ENCODE measurements around the gene TEKT2. TPM values are rescaled to one million over a fixed set of nuclear protein-coding genes. Genes with fewer than 3 reads are reported as not detected.

The TEKT2 gene
- total and polyA plus RNA-seq, 2 of the 8 experiments (the other 6 are each of a cell fraction or from before 2014, with no cell fraction given): 1.6 to 1.7 TPM

- H2BK12ac ChIP-seq (ENCODE audit: low read depth, low read length): no peak overlapping the region
- H3K36me3 ChIP-seq (ENCODE audit: control insufficient read depth in 2 of 4, insufficient read depth in 4 of 4, low read length in 3 of 4): no peaks in the 10 kb centered on the region
- FAIRE-seq (no peak), DNase-seq (ENCODE audit: low read depth in 1 of 2, low spot score in 2 of 2) (no peak)
- H3K4me3 ChIP-seq (ENCODE audit: extremely low read depth in 1 of 4, insufficient read depth in 2 of 4, low read depth in 3 of 4, low read length in 4 of 4): no peak overlapping the region
- TF ChIP-seq KDM4A (IDR thresholded peaks at IDR 0.05; ENCODE audit: low read depth, low read length, severe bottlenecking): no peak
- TF ChIP-seq USF2 (IDR thresholded peaks at IDR 0.05; ENCODE audit: low read length): no peak
- TF ChIP-seq RFX5 (IDR thresholded peaks at IDR 0.05; ENCODE audit: borderline replicate concordance, low read depth, low read length): no peak
- no peak for TF ChIP-seq JUN (IDR thresholded peaks at IDR 0.05; ENCODE audit: low read depth, low read length)
- no peak overlapping the region for H2AK5ac ChIP-seq (ENCODE audit: low read depth, low read length)
- no peak overlapping the region for H2BK15ac ChIP-seq (ENCODE audit: low read length)
- no peaks in the 10 kb centered on the region for H3K27me3 ChIP-seq (replicated peaks in 1 of 4; ENCODE audit: control insufficient read depth in 3 of 4, extremely low read depth in 1 of 4, insufficient read depth in 3 of 4, low read length in 3 of 4)
- H3K23me2 ChIP-seq (ENCODE audit: low read depth, low read length): no peaks in the 10 kb centered on the region
- no peaks in the 10 kb centered on the region for H3K79me1 ChIP-seq (ENCODE audit: low read depth, low read length)
- H3K18ac ChIP-seq (ENCODE audit: extremely low read depth, low read length): no peak overlapping the region
- H2BK20ac ChIP-seq (ENCODE audit: low read length): no peak overlapping the region
- no peak overlapping the region for H4K8ac ChIP-seq (ENCODE audit: extremely low read depth, insufficient read depth, low read length)
- H3K56ac ChIP-seq (replicated peaks; ENCODE audit: insufficient read length, low read depth, low read length): no peak overlapping the region
- no peak overlapping the region for H3K14ac ChIP-seq (ENCODE audit: insufficient read length)
- H2BK120ac ChIP-seq (replicated peaks; ENCODE audit: low read depth, low read length): no peak overlapping the region
- no peak overlapping the region for H2AFZ ChIP-seq (ENCODE audit: low read length)
- no peak overlapping the region for H3K9ac ChIP-seq (replicated peaks in 1 of 4; ENCODE audit: extremely low read depth in 1 of 4, low read depth in 3 of 4, low read length in 3 of 4)
- H4K91ac ChIP-seq (replicated peaks; ENCODE audit: insufficient read length, low read length): no peak overlapping the region
- no peak overlapping the region for H3K4ac ChIP-seq (replicated peaks; ENCODE audit: insufficient read length, low read depth, low read length)
- H3K4me2 ChIP-seq (ENCODE audit: insufficient read depth in 1 of 2, low read depth in 2 of 2, low read length in 2 of 2): no peak overlapping the region
- no peaks in the 10 kb centered on the region for H3K9me3 ChIP-seq (ENCODE audit: insufficient read depth in 2 of 2, low read depth in 1 of 2, low read length in 1 of 2)
- H2BK5ac ChIP-seq (ENCODE audit: low read depth, low read length): no peak overlapping the region
- no peaks in the 10 kb centered on the region for H3K79me2 ChIP-seq (ENCODE audit: control insufficient read depth in 1 of 2, insufficient read depth in 2 of 2, low read length in 2 of 2)
- H3K23ac ChIP-seq (ENCODE audit: insufficient read length): no peak overlapping the region
- CTCF ChIA-PET (ENCODE audit: partially characterized antibody): interaction anchor here (1.2 kb wide), 1 partner anchor 67 kb away, joined by 3 read pairs; no protein-coding TSS in a partner anchor
- POLR2A ChIA-PET (ENCODE audit: partially characterized antibody): no interaction called here
- no peaks in the 10 kb centered on the region for H4K20me1 ChIP-seq (replicated peaks in 1 of 2; ENCODE audit: control insufficient read depth in 1 of 2, insufficient read depth in 2 of 2, low read length in 2 of 2)
- H4K5ac ChIP-seq (ENCODE audit: insufficient read length, low read depth, low read length): no peak overlapping the region
- no peaks in the 10 kb centered on the region for H3K4me1 ChIP-seq (replicated peaks in 1 of 4; ENCODE audit: control insufficient read depth in 3 of 4, insufficient read depth in 4 of 4, low read length in 3 of 4)
- no peak overlapping the region for H3K27ac ChIP-seq (ENCODE audit: low read depth, low read length)
These were observed 16.0 kb upstream of the TEKT2 start for GRCh38 chr1:36067871-36068270.
